GM20431 (cell line): ENCODE measurements around the gene TUBA1C.
"Not testable (repeated sequence)": the region's sequence is repeated elsewhere in the genome, so short reads cannot be mapped to it uniquely, and the experiment has no call there.

Experiments
- in situ Hi-C: fragments of 300-500 bp; cut with MseI, MboI; formaldehyde crosslinking; loops from one replicate; pipeline ENCODE4 v1.15.0; 2020; ENCODE audit warnings: low sequenced_read_pairs; ENCODE audit not compliant: unreplicated experiment

TUBA1C gene

DNA sequence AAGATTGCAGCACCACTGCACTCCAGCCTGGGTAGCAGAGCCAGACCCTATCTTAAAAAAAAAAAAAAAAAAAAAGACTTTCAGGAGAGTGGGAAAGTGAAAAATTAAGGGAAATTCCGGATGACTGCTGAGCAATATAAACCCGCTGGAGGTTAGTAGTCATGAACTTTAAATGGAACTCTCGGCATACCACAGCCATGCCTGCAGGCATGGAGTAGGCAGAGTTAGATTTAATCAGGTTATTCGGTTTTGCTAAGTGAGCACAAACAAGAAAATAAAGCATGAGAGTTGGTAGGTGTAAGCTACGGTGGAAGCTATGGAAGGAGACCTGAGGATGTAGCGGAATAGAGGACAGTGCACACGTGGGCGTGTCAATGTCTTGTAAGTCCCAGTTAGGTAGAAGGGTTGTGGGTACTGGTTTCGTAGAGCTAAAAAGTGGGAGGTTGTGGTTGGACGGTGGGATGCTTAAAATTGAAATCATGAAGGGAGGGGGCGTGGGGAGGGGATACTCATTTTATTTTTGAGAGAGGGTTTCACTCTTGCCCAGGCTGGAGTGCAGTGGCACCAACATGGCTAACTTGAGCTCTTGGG is 11.8 kb upstream of the TUBA1C start:
- in situ Hi-C loops = no loop called here

DNA sequence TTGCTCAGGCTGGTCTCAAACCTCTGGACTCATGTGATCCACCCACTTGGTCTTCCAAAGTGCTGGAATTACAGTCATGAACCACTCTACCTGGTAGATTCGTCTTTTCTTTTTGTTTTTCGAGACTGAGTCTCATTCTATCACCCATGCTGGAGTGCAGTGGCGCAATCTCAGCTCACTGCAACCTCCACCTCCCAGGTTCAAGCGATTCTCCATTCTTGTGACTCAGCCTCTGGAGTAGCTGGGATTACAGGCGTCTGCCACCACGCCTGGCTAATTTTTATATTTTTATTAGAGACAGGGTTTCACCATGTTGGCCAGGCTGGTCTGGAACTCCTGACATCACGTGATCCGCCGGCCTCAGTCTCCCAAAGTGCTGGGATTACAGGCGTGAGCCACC is 9.4 kb upstream of the TUBA1C start:
- in situ Hi-C loops = not testable (repeated sequence)

GRCh38 chr12:49255857-49256637 is 8.8 kb upstream of the TUBA1C start:
- in situ Hi-C loops = no loop called here

DNA sequence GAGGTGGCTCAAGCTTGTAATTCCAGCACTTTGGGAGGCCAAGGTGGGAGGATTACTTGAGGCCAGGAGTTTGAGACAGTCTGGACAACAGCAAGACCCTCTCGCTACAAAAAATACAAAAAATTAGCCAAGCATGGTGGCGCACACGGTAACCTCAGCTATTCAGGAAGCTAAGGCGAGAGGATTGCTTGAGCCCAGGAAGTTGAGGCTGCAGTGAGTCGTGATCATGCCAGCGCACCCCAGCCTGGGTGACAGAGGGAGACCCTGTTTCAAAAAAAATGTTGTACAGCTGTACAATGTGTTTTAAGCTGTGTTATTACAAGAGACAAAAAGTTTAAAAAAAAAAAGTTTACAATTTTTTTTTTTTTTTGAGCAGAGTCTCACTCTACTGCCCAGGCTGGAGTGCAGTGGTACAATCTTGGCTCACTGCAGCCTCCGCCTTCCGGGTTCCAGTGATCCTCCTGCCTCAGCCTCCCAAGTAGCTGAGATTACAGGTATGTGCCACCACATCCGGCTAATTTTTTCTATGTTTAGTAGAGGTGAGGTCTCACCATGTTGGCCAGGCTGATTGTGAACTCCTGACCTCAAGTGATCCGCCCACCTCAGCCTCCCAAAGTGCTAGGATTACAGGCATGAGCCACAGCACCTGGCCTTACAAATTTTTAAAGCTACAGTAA is 7.2 kb upstream of the TUBA1C start:
- in situ Hi-C loops = not testable (repeated sequence)

DNA sequence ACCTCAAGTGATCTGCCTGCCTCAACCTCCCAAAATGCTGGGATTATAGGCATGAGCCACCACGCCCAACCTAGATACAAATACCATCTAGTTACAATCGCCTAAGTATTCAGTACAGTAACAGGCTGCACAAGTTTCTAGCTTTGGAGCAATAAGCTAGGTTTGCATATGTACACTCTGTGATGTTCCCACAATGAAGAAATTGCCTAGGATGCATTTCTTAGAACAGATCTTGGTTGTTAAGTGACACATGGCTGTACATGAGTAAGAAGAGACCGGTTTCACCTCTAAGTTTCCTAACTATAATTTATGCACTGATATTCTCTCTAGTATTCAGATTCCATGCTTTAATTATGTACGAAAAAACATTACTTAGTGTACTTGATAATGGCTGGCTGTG is 5.4 kb upstream of the TUBA1C start:
- in situ Hi-C loops = no loop called here

DNA sequence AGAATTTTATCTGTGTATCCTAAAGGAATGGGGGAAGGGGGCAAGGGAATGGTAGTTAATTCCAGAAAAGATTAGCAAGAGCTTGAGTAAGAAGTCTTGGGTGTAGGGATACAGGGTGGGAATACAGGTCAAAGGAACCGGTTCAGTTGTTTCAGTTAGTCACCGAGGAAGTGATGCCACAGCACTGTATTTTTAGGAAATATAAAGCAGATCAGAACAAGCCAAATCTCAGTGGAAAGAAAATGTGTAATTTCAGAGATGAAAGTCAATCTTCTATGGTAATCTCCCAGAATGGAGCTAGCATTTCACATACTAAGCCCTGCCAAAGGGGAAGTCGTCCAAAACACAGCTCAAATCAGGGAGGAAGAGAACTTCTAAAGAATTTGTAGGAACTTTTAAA is 4.7 kb upstream of the TUBA1C start:
- in situ Hi-C loops = no loop called here

DNA sequence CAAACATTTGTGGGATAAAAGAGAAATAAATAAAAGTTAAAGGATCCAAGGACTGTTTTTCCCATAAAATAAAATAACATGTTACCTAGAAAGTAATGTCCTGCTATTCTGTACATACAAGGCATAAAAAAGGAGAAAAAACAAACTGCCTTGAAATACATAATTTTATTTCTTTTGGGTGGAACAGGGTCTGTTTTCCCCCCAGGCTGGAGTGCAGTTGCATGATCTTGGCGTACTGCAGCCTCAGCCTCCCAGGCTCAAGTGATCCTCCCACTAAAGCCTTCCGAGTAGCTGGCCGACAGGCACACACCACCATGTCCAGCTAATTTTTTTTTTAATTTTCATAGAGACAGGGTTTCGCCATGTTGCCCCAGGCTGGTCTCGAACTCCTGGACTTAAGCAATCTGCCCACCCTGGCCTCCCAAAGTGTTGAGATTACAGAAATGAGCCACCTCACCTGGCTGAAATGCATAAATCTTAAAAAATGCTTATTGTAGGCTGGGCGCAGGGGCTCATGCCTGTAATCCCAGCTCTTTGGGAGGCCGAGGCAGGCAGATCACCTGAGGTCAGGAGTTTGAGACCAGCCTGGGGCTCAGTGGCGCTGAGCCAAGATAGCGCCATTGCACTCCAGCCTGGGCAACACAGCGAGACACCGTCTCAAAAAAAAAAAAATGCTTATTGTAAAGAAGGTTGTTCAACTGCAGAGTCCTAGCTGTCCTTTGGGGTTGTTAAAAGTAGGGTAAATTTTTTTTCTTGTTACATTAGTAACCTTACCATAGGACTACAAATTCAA is 4.1 kb upstream of the TUBA1C start:
- in situ Hi-C loops = no loop called here

DNA sequence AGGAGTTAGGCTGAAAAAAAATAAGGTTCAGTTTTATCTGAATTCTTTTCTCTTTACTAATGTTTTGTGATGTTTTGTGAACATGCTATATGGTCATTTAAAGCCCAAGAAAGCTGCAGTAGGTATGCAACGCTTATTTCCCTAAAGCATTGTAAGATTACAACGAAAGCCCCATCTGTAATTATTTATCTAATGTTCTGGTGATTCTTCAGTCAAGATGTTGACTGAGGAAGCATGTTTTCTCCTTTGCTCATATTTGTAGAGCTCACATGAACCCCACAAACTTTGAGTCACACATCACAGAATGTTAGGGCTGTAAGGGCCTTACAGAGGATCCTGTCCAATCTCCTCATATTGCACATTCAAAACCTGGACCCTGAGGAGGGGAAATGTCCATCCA is 3.2 kb upstream of the TUBA1C start:
- in situ Hi-C loops = no loop called here

DNA sequence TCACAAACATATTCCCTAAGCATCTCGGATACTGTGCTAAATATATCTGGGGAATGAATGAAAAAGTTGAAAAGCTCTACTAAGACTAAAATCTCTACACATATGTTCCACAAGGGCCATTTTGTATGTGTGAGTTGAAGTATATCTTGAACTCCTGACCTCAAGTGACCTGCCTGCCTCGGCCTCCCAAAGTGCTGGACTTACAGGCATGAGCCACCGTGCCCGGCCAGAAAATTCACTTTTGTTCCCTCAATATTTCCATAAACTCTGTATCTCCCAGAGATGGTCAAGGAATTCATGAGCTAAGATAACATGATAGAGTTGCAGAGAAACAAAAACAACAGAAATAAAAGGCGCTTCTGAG is 1.5 kb upstream of the TUBA1C start:
- in situ Hi-C loops = no loop called here

GRCh38 chr12:49264466-49264872 is 413 bp upstream of the TUBA1C start:
- in situ Hi-C loops = no loop called here

DNA sequence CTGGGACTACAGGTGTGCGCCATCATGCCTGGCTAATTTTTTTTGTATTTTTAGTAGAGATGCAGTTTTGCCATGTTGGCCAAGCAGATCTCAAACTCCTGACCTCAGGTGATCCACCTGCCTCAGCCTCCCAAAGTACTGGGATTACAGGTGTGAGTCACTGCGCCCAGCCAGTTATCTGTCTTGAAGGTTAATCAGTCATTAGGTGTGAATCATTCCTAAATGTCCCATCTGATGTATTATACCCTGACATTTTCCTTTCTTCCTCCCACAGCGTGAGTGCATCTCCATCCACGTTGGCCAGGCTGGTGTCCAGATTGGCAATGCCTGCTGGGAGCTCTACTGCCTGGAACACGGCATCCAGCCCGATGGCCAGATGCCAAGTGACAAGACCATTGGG is 4.3 kb downstream of the TUBA1C start:
- in situ Hi-C loops = not testable (repeated sequence)

- in situ Hi-C loops = no loop called here
Measured at GRCh38 chr12:49272790-49273725, 8.2 kb downstream of the TUBA1C start.

DNA sequence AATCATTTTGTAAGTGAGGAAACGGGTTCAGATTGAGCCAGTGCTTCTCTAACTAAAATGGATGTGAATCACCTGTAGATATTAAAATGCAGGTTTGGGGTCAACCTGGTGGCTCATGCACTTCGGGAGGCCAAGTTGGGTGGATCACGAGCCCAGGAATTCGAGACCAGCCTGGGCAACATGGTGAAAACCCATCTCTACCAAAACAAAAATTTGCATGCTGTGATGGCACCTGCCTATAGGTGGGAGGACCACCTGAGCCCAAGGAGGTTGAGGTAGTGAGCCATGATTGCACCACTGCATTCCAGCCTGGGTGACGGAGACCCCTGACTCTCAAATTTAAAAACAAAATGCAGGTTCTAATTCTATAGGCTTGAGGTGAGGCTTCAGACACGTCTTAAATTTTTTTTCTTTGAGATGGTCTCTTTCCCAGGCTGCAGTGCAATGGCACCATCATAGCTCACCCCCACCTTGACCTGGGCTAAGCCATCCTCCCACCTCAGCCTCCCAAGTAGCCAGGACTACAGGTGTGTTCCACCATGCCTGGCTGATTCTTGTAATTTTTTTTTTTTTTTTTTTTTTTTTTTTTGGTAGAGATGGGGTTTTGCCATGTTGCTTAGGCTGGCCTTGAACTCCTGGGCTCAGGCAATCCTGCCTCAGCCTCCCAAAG is 9.0 kb downstream of the TUBA1C start:
- in situ Hi-C loops = no loop called here

- in situ Hi-C loops = no loop called here
Measured at GRCh38 chr12:49274396-49275069, 9.7 kb downstream of the TUBA1C start.

GRCh38 chr12:49276304-49277290 is 11.7 kb downstream of the TUBA1C start:
- in situ Hi-C loops = no loop called here

- in situ Hi-C loops = no loop called here
Measured at GRCh38 chr12:49277466-49277865, 12.6 kb downstream of the TUBA1C start.

DNA sequence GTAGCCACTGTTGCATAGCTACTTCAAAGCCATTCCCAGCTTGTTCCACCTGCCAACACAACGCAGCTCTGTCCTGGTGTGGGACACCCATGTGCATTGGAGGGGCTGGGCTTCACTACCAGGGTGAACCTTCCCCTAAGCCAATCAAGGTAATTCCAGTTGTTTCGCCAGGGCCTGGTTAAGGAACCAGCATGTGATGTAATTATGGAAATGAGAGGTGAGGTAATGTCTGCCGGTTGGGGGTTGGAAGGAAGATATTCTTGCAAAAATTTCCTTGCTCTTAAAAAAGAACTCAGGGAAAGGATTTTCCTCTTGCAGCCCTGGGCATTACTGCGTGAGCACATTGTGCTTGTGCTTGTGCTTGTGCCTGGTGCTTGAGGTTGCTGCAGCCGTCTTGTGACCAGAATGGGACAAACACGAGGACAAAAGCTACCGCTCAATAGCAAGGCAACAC is 14.9 kb downstream of the TUBA1C start:
- in situ Hi-C loops = loop anchor here (10.0 kb wide), 1 partner anchor 65 kb away; the partner anchor contains the start of gene DNAJC22
